HepG2 (cell line): ENCODE measurements around the gene ZNF155. TPM values are rescaled to one million over a fixed set of nuclear protein-coding genes. Genes with fewer than 3 reads are reported as not detected.
A peak's percentile ranks its signal among the peaks of the same experiment; 100 is the strongest.

ENCODE experiments used
- CBX2 ChIP-seq, 2 experiments: fragments of 200-600 bp in 1 of 2; sonication (generic); formaldehyde crosslinking in 1 of 2; IDR thresholded peaks; 2 replicates each; pipeline versions ENCODE4 v1.7.0 to v1.8.1; 2018 to 2022; ENCODE audit warnings: low read depth in 2 of 2, low read length in 1 of 2, mild to moderate bottlenecking in 1 of 2, missing genetic modification reagents in 1 of 2
- ETV6 ChIP-seq: sonication (generic); formaldehyde crosslinking; conservative IDR thresholded peaks from 2 replicates; pipeline ENCODE4 v1.4.0; 2020; ENCODE audit warnings: missing genetic modification reagents
- GATAD1 ChIP-seq: IDR thresholded peaks from 2 replicates; pipeline ENCODE4 v1.6.1; 2016; ENCODE audit warnings: missing genetic modification reagents, missing compliant biosample characterization
- HDAC2 ChIP-seq: sonication (generic); formaldehyde crosslinking; IDR thresholded peaks from 2 replicates; pipeline ENCODE4 v1.4.0; 2020; ENCODE audit warnings: missing genetic modification reagents
- HES4 ChIP-seq: sonication (generic); formaldehyde crosslinking; IDR thresholded peaks from 2 replicates; pipeline ENCODE4 v1.9.0; 2021; ENCODE audit warnings: mild to moderate bottlenecking, missing genetic modification reagents, borderline replicate concordance
- KAT2B ChIP-seq: fragments of 150-350 bp; IDR thresholded peaks from 2 replicates; pipeline ENCODE4 v1.6.1; 2014; ENCODE audit warnings: low read depth, low read length, borderline replicate concordance
- MIXL1 ChIP-seq: IDR thresholded peaks from 2 replicates; pipeline ENCODE4 v1.6.1; 2016
- POLR2AphosphoS5 ChIP-seq: IDR thresholded peaks from 2 replicates; pipeline ENCODE4 v1.6.1; 2012; ENCODE audit warnings: low read depth, low read length
- PREB ChIP-seq: sonication (generic); formaldehyde crosslinking; IDR thresholded peaks from 2 replicates; pipeline ENCODE4 v1.4.0; 2020; ENCODE audit warnings: missing genetic modification reagents
- RFXAP ChIP-seq: sonication (generic); formaldehyde crosslinking; IDR thresholded peaks from 2 replicates; pipeline ENCODE4 v1.4.0; 2020; ENCODE audit warnings: missing genetic modification reagents, borderline replicate concordance
- SUZ12 ChIP-seq: fragments of 150-350 bp; IDR thresholded peaks from 2 replicates; pipeline ENCODE4 v1.6.1; 2014; ENCODE audit warnings: low read depth, low read length
- TSC22D2 ChIP-seq: sonication (generic); formaldehyde crosslinking; IDR thresholded peaks from 2 replicates; pipeline ENCODE4 v1.5.1; 2020; ENCODE audit warnings: missing genetic modification reagents, mild to moderate bottlenecking, borderline replicate concordance
- ZHX2 ChIP-seq, 2 experiments: sonication (generic) in 1 of 2; formaldehyde crosslinking in 1 of 2; IDR thresholded peaks; 2 replicates each; pipeline versions ENCODE4 v1.6.1 to v1.9.0; 2014 to 2022; ENCODE audit warnings: antibody characterized with exemption in 1 of 2, borderline replicate concordance in 1 of 2, inconsistent platforms in 1 of 2, low read depth in 1 of 2, missing genetic modification reagents in 1 of 2
- ZNF264 ChIP-seq: sonication (generic); formaldehyde crosslinking; IDR thresholded peaks from 2 replicates; pipeline ENCODE4 v1.4.0; 2020; ENCODE audit warnings: missing genetic modification reagents
- ZNF550 ChIP-seq: sonication (generic); formaldehyde crosslinking; IDR thresholded peaks from 2 replicates; pipeline ENCODE4 v1.4.0; 2020; ENCODE audit warnings: mild to moderate bottlenecking, missing genetic modification reagents, borderline replicate concordance
- ZNF703 ChIP-seq: sonication (generic); formaldehyde crosslinking; IDR thresholded peaks from 2 replicates; pipeline ENCODE4 v1.5.1; 2020; ENCODE audit warnings: missing genetic modification reagents, mild to moderate bottlenecking, moderate library complexity, borderline replicate concordance
- polyA plus RNA-seq, 8 experiments: library from polyadenylated mRNA; depleted of rRNA in 3 of 8; stranded (reverse) in 7 of 8; unstranded in 1 of 8; fragments of >200 nt; fragmentation: Illumina TruSeq in 4 of 8; extraction: Trizol in 4 of 8; gene quantifications; 2 replicates each; pipeline versions ENCODE4 v1.2.1 to v1.2.3, GENCODE V29; 2011 to 2016; ENCODE audit warnings: low read depth in 4 of 8, missing spikeins in 1 of 8, mixed read lengths in 1 of 8; ENCODE audit not compliant: insufficient read depth in 1 of 8
- total RNA-seq, 5 experiments: library from RNA; depleted of rRNA; stranded (reverse); fragments of >200 nt; fragmentation: Illumina TruSeq; extraction: Trizol; gene quantifications; 2 replicates each; pipeline ENCODE4 v1.2.3, GENCODE V29; 2016; ENCODE audit warnings: low read depth in 1 of 5
- TF ChIP-seq, protein P1 (sequence below): IDR thresholded peaks from 2 replicates; pipeline ENCODE4 v1.6.1; 2016; ENCODE audit warnings: mild to moderate bottlenecking
- TF ChIP-seq, protein P2 (sequence below): sonication (generic); formaldehyde crosslinking; IDR thresholded peaks from 2 replicates; pipeline ENCODE4 v1.8.0; 2022; ENCODE audit warnings: low read depth, missing genetic modification reagents

ZNF155 gene
- total and polyA plus RNA-seq, 2 of the 13 experiments (the other 11 are each of a cell fraction or from before 2014, with no cell fraction given), result 2.5 to 3.6 TPM

- no peak for TF ChIP-seq HES4 (CRISPR knock-in tag)
- 0 out of 2 replicates have a peak, but pooled peaks have one; percentile 34 for TF ChIP-seq HDAC2 (CRISPR knock-in tag)
- TF ChIP-seq MIXL1, result no peak
- 0 out of 2 replicates have a peak, but pooled peaks have one; percentile 39 for TF ChIP-seq ETV6
- no peak for TF ChIP-seq PREB
- no peak for TF ChIP-seq KAT2B
- 0 out of 2 replicates have a peak, but pooled peaks have one; percentile 18 for TF ChIP-seq ZNF264 (CRISPR knock-in tag)
- TF ChIP-seq ZNF703 (CRISPR knock-in tag), result 0 out of 2 replicates have a peak, but pooled peaks have one; percentile 46
- peak; percentile 84 for TF ChIP-seq POLR2AphosphoS5
- TF ChIP-seq TSC22D2 (CRISPR knock-in tag), result 0 out of 2 replicates have a peak, but pooled peaks have one; percentile 27
- TF ChIP-seq, protein P1, sequence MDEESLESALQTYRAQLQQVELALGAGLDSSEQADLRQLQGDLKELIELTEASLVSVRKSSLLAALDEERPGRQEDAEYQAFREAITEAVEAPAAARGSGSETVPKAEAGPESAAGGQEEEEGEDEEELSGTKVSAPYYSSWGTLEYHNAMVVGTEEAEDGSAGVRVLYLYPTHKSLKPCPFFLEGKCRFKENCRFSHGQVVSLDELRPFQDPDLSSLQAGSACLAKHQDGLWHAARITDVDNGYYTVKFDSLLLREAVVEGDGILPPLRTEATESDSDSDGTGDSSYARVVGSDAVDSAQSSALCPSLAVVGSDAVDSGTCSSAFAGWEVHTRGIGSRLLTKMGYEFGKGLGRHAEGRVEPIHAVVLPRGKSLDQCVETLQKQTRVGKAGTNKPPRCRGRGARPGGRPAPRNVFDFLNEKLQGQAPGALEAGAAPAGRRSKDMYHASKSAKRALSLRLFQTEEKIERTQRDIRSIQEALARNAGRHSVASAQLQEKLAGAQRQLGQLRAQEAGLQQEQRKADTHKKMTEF (CRISPR knock-in tag), result peak; percentile 50
- TF ChIP-seq ZNF550 (CRISPR knock-in tag), result no peak
- TF ChIP-seq, protein P2, sequence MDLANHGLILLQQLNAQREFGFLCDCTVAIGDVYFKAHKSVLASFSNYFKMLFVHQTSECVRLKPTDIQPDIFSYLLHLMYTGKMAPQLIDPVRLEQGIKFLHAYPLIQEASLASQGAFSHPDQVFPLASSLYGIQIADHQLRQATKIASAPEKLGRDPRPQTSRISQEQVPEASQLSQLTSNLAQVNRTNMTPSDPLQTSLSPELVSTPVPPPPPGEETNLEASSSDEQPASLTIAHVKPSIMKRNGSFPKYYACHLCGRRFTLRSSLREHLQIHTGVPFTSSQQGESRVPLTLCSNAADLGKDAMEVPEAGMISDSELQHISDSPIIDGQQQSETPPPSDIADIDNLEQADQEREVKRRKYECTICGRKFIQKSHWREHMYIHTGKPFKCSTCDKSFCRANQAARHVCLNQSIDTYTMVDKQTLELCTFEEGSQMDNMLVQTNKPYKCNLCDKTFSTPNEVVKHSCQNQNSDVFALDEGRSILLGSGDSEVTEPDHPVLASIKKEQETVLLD, result no peak
- TF ChIP-seq GATAD1 (CRISPR knock-in tag), result peak; percentile 76; the same call in 1 of the 2 replicates
- TF ChIP-seq RFXAP (CRISPR knock-in tag), result no peak
- no peak for TF ChIP-seq ZHX2 (IDR thresholded peaks at IDR 0.05; ENCODE audit: low read depth)
- 0 out of 2 replicates have a peak, but pooled peaks have one; percentile 64 for TF ChIP-seq ZHX2 (CRISPR knock-in tag; IDR thresholded peaks at IDR 0.05; ENCODE audit: borderline replicate concordance)
- TF ChIP-seq CBX2 (IDR thresholded peaks at IDR 0.05; ENCODE audit: low read depth, low read length), result no peak
- TF ChIP-seq CBX2 (CRISPR knock-in tag; IDR thresholded peaks at IDR 0.05; ENCODE audit: low read depth), result no peak
- TF ChIP-seq SUZ12, result peak; percentile 67
These were observed 48.8 kb upstream of the ZNF155 start, which contains the start of gene ZNF45 (continued) for GRCh38 chr19:43934985-43935708.
